PC-3 (cell line): Measurements from ENCODE around the gene DCTD. TPM values are rescaled to one million over a fixed set of nuclear protein-coding genes. Genes with fewer than 3 reads are reported as not detected.
A peak's percentile ranks its signal among the peaks of the same experiment; 100 is the strongest.

Experiments
- ATAC-seq: fragments of 200-7000 bp; cut with Tn5 transposase; 2 replicates; pipeline ENCODE4 v1.9.1; 2020; ENCODE audit warnings: mild to moderate bottlenecking, moderate library complexity
- Bru-seq: library from RNA; stranded (reverse); fragments of 400-500 nt; gene quantifications from one replicate; lab custom pipeline; 2021; lab: Mats Ljungman, UMichigan
- BruChase-seq, 2 experiments: library from RNA; stranded (reverse); fragments of 400-500 nt; gene quantifications; one replicate each; lab custom pipeline; 2021; lab: Mats Ljungman, UMichigan
- BruUV-seq: library from RNA; stranded (reverse); fragments of 400-500 nt; replicated peaks from 2 replicates; lab custom pipeline; 2021; lab: Mats Ljungman, UMichigan
- CTCF ChIA-PET: fragments of 300-600 bp; sonication (Branson Sonifier 250); formaldehyde crosslinking; loops from one replicate; lab custom pipeline; 2022; ENCODE audit warnings: antibody characterized with exemption; lab: Charles Lee
- POLR2A ChIA-PET: fragments of 300-600 bp; sonication (Branson Sonifier 250); formaldehyde crosslinking; loops from one replicate; lab custom pipeline; 2022; ENCODE audit warnings: antibody characterized with exemption; ENCODE audit not compliant: unreplicated experiment; lab: Charles Lee
- DNase-seq: peaks from one replicate; pipeline ENCODE4 v3.0.0-alpha.2; 2015
- H2AFZ ChIP-seq: fragments of 300-600 bp; sonication (generic); 2 replicates; pipeline ENCODE4 v1.6.0; 2016; ENCODE audit warnings: antibody characterized with exemption, low read length
- H3F3A ChIP-seq: fragments of 300-600 bp; sonication (generic); one replicate; pipeline ENCODE4 v1.6.0; 2017; ENCODE audit warnings: antibody characterized with exemption, low read length, control low read depth, mild to moderate bottlenecking; ENCODE audit not compliant: unreplicated experiment
- H3K27ac ChIP-seq: fragments of 300-600 bp; sonication (generic); 2 replicates; pipeline ENCODE4 v1.5.1; 2016; ENCODE audit warnings: mild to moderate bottlenecking, low read length
- H3K27me3 ChIP-seq: fragments of 300-600 bp; sonication (generic); 2 replicates; pipeline ENCODE4 v1.6.1; 2016; ENCODE audit warnings: low read length, mixed read lengths
- H3K36me3 ChIP-seq: fragments of 300-600 bp; sonication (generic); 2 replicates; pipeline ENCODE4 v1.6.1; 2016; ENCODE audit warnings: low read depth, mixed run types, low read length, mixed read lengths
- H3K4me1 ChIP-seq: fragments of 300-600 bp; sonication (generic); 2 replicates; pipeline ENCODE4 v1.5.1; 2016; ENCODE audit warnings: low read length; ENCODE audit not compliant: insufficient read depth
- H3K4me2 ChIP-seq: fragments of 300-600 bp; sonication (generic); 2 replicates; pipeline ENCODE4 v1.6.0; 2016; ENCODE audit warnings: low read length
- H3K4me3 ChIP-seq: fragments of 300-600 bp; sonication (generic); 2 replicates; pipeline ENCODE4 v1.5.1; 2016; ENCODE audit warnings: mild to moderate bottlenecking, low read length, mixed read lengths
- H3K79me2 ChIP-seq: fragments of 300-600 bp; sonication (generic); 2 replicates; pipeline ENCODE4 v1.6.1; 2017; ENCODE audit warnings: low read length, mixed read lengths
- H3K9ac ChIP-seq: fragments of 300-600 bp; sonication (generic); 2 replicates; pipeline ENCODE4 v1.6.0; 2016; ENCODE audit warnings: mild to moderate bottlenecking, low read length
- H3K9me2 ChIP-seq: fragments of 300-600 bp; sonication (generic); replicated peaks from 2 replicates; pipeline ENCODE4 v1.6.1; 2016; ENCODE audit warnings: mixed run types, low read length, mixed read lengths
- H3K9me3 ChIP-seq: fragments of 300-600 bp; sonication (generic); 2 replicates; pipeline ENCODE4 v1.6.1; 2016; ENCODE audit warnings: low read length, mixed read lengths
- H4K20me1 ChIP-seq: fragments of 300-600 bp; sonication (generic); 2 replicates; pipeline ENCODE4 v1.6.1; 2016; ENCODE audit warnings: low read length, mixed read lengths
- CTCF ChIP-seq: fragments of 300-600 bp; sonication (generic); conservative IDR thresholded peaks from 2 replicates; pipeline ENCODE4 v1.5.1; 2017; ENCODE audit warnings: antibody characterized with exemption, low read depth, mild to moderate bottlenecking, low read length
- EZH2 ChIP-seq: fragments of 300-600 bp; sonication (generic); IDR thresholded peaks from one replicate; pipeline ENCODE4 v1.6.1; 2017; ENCODE audit warnings: antibody characterized with exemption, mild to moderate bottlenecking, low read length; ENCODE audit not compliant: unreplicated experiment
- EZH2phosphoT487 ChIP-seq: fragments of 300-600 bp; sonication (generic); IDR thresholded peaks from 2 replicates; pipeline ENCODE4 v1.6.1; 2018; ENCODE audit warnings: mild to moderate bottlenecking, antibody characterized with exemption, low read length, borderline replicate concordance
- intact Hi-C: fragments of 100-400 bp; cut with micrococcal nuclease; formaldehyde crosslinking; loops from 2 replicates; pipeline ENCODE4 v1.9.0; 2023
- long read RNA-seq: library from polyadenylated mRNA; unstranded; transcript quantifications from one replicate; pipeline ENCODE4 v2.0.0, GENCODE V29; 2021; ENCODE audit not compliant: unreplicated experiment
- total RNA-seq: library from RNA; depleted of rRNA; stranded (reverse); fragments of >200 nt; gene quantifications from 2 replicates; pipeline ENCODE4 v1.2.3, GENCODE V29; 2014; rRNA removed

DCTD gene
- total RNA-seq (58.1 and 62.3 TPM in 2 replicates), Bru-seq, nascent RNA (percentile 75 among the genes with signal in this experiment), BruChase-seq, experiment 1, labeled RNA remaining after a 6-hour chase (percentile 78 among the genes with signal in this experiment), BruChase-seq, experiment 2, labeled RNA remaining after a 2-hour chase (percentile 72 among the genes with signal in this experiment)
- long read RNA-seq, transcript DCTD-201 (6 exons, 1,931 nt) = major isoform, 72 of 165 reads
- long read RNA-seq, transcript DCTD-202 (6 exons, 1,972 nt) = minor isoform, 25 of 165 reads
- long read RNA-seq, partial matches to known transcripts = 12 of 165 reads
- long read RNA-seq, other reads (novel, unspliced or antisense) = 52 of 165 reads

DNA sequence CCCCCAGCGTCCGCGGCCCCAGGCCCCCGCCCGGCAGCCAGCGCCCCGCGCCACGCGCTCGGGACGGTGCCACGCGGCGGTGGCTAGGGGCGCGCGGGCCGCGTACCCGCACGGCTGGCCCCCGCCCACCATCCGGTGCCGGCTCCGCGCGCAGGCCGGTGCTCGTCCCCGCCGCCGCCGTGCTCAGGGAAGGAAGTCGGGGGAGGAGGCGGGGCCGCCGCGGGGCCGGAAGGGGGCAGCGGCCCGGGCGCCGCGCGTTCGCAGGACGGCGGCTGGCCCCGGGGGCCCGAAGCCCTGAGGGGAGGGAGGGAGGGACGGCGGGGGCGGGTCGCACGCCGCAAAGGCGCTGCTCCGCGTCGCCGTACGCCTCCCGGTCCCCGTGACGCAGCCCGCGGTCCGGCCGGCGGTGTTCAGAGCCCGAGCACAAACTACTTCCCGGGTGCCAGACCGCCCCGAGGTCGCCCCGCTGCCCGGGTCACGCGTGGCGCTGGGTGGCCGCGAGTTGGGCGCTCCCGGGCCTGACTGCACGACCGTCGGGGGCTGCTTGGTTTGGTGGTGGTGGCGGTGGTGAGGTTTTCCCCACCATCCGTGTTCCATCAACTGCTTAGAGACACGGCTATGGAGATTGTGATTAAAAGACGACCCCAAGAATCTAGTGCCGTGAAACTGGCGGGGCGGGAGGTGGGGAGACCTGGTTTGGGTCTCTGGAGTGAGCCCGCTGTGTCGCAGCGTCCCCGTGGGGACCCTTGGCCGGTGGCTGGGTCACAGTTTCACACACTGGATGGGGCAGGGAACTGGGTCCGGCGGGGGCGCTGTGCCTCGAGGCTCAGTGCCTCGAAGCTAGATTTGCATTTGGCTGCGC, at the start of gene DCTD:
Gene DCTD, minus strand, starts transcription at position 205 of the 862 bp plus-strand sequence. CDS start 1,818 bp downstream, outside the sequence.
- Histone ChIP-seq H2AFZ (peak within 1 kb of the TSS; percentile 99), H3K79me2 (peaks cover 29% of the 10 kb centered on the region), H3K9me3 (no peaks in the 10 kb centered on the region), H4K20me1 (no peaks in the 10 kb centered on the region), H3K4me1 (peaks cover 18% of the 10 kb centered on the region), H3F3A (no peaks in the 10 kb centered on the region), H3K36me3 (no peaks in the 10 kb centered on the region), H3K4me2 (peak within 1 kb of the TSS; percentile 100), H3K9ac (peak within 1 kb of the TSS; percentile 86), H3K27me3 (no peaks in the 10 kb centered on the region), H3K9me2 (no peaks in the 10 kb centered on the region), H3K27ac (peak within 1 kb of the TSS; percentile 50), H3K4me3 (peak within 1 kb of the TSS; percentile 87)
- POLR2A ChIA-PET = no interaction called here
- no TSS peak for BruUV-seq
- TF ChIP-seq CTCF (peak; percentile 54), EZH2 (no peak)
- peak; percentile 74 for ATAC-seq
- DNase-seq = peak; percentile 62
- intact Hi-C loops = no loop called here
- CTCF ChIA-PET = no interaction called here

- ChIA-PET CTCF (no interaction called here), POLR2A (interaction anchor here (0.7 kb wide), 1 partner anchor 172 kb away, joined by 13 read pairs; no protein-coding TSS in a partner anchor)
- ATAC-seq (no peak), DNase-seq (no peak)
- Histone ChIP-seq H3K4me1 (no peaks in the 10 kb centered on the region), H3F3A (no peaks in the 10 kb centered on the region), H3K9ac (no peak overlapping the region), H3K27me3 (no peaks in the 10 kb centered on the region), H3K27ac (no peak overlapping the region), H3K9me2 (no peaks in the 10 kb centered on the region), H3K4me2 (no peak overlapping the region), H3K36me3 (no peaks in the 10 kb centered on the region), H2AFZ (no peak overlapping the region), H3K4me3 (no peak overlapping the region), H3K79me2 (no peaks in the 10 kb centered on the region), H4K20me1 (no peaks in the 10 kb centered on the region), H3K9me3 (no peaks in the 10 kb centered on the region)
- no peak for TF ChIP-seq CTCF
- no peak for TF ChIP-seq EZH2
- no peak for TF ChIP-seq EZH2phosphoT487
- no TSS peak for BruUV-seq
- intact Hi-C loops = no loop called here
Measured at GRCh38 chr4:182960746-182961145, 43.6 kb upstream of the DCTD start.
